Measurements from ENCODE around the gene CC2D2B. TPM values are rescaled to one million over a fixed set of nuclear protein-coding genes. Genes with fewer than 3 reads are reported as not detected.
"Not testable (repeated sequence)": the region's sequence is repeated elsewhere in the genome, so short reads cannot be mapped to it uniquely, and the experiment has no call there.

CC2D2B gene
- total RNA-seq, 1 experiment from 2014 or later: not detected

- TF ChIP-seq, protein P1, sequence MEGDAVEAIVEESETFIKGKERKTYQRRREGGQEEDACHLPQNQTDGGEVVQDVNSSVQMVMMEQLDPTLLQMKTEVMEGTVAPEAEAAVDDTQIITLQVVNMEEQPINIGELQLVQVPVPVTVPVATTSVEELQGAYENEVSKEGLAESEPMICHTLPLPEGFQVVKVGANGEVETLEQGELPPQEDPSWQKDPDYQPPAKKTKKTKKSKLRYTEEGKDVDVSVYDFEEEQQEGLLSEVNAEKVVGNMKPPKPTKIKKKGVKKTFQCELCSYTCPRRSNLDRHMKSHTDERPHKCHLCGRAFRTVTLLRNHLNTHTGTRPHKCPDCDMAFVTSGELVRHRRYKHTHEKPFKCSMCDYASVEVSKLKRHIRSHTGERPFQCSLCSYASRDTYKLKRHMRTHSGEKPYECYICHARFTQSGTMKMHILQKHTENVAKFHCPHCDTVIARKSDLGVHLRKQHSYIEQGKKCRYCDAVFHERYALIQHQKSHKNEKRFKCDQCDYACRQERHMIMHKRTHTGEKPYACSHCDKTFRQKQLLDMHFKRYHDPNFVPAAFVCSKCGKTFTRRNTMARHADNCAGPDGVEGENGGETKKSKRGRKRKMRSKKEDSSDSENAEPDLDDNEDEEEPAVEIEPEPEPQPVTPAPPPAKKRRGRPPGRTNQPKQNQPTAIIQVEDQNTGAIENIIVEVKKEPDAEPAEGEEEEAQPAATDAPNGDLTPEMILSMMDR (IDR thresholded peaks at IDR 0.05; ENCODE audit: unreplicated experiment): no peak
- POLR2A ChIA-PET: interaction anchor here (0.6 to 1.3 kb wide), 4 partner anchors 10 to 82 kb away, joined by 3 to 5 read pairs (median 4); partner anchors contain the start of gene ZNF518A
- peaks cover 30% of the 10 kb centered on the region for H3K4me1 Mint-ChIP-seq (ENCODE audit: insufficient read depth, unreplicated experiment)
- no peak for DNase-seq (ENCODE audit: unreplicated experiment)
- CTCF ChIA-PET: interaction anchor here (0.5 to 2.1 kb wide), 23 partner anchors 11 to 821 kb away, joined by 3 to 29 read pairs (median 4); partner anchors contain the start of gene TCTN3
- no peak overlapping the region for H3K4me3 Mint-ChIP-seq (ENCODE audit: unreplicated experiment)
- no TSS peak for BruUV-seq (replicated peaks)
- H3K36me3 Mint-ChIP-seq (ENCODE audit: insufficient read depth, unreplicated experiment): peaks cover 20% of the 10 kb centered on the region
- H3K27ac Mint-ChIP-seq (ENCODE audit: low read depth, unreplicated experiment): peak overlapping the region; percentile 94
- no peaks in the 10 kb centered on the region for H3K9me3 Mint-ChIP-seq (ENCODE audit: unreplicated experiment)
- intact Hi-C loops (cut with micrococcal nuclease): loop anchor here (1.0 kb wide), 1 partner anchor 246 kb away; no protein-coding TSS in a partner anchor
- H3K27me3 Mint-ChIP-seq (ENCODE audit: insufficient read depth, unreplicated experiment): no peaks in the 10 kb centered on the region
These were observed 139.4 kb downstream of the CC2D2B start for GRCh38 chr10:96047004-96047649.

GRCh38 chr10:96047925-96048324, 140.2 kb downstream of the CC2D2B start:
- not testable (repeated sequence) for H3K27ac Mint-ChIP-seq (ENCODE audit: low read depth, unreplicated experiment); H3K9me3 Mint-ChIP-seq (ENCODE audit: unreplicated experiment); H3K27me3 Mint-ChIP-seq (ENCODE audit: insufficient read depth, unreplicated experiment); H3K4me3 Mint-ChIP-seq (ENCODE audit: unreplicated experiment); DNase-seq (ENCODE audit: unreplicated experiment); BruUV-seq (replicated peaks)
- ChIA-PET CTCF (interaction anchor here (0.7 to 2.1 kb wide), 8 partner anchors 10 to 354 kb away, joined by 3 to 29 read pairs (median 5); partner anchors contain the start of gene TCTN3), POLR2A (interaction anchor here (0.7 kb wide), 1 partner anchor 77 kb away, joined by 3 read pairs; no protein-coding TSS in a partner anchor)
- intact Hi-C loops (cut with micrococcal nuclease): loop anchor here (1.0 kb wide), 1 partner anchor 245 kb away; no protein-coding TSS in a partner anchor
- Mint-ChIP-seq H3K4me1 (ENCODE audit: insufficient read depth, unreplicated experiment) (peaks cover 30% of the 10 kb centered on the region), H3K36me3 (ENCODE audit: insufficient read depth, unreplicated experiment) (peaks cover 23% of the 10 kb centered on the region)

DNA sequence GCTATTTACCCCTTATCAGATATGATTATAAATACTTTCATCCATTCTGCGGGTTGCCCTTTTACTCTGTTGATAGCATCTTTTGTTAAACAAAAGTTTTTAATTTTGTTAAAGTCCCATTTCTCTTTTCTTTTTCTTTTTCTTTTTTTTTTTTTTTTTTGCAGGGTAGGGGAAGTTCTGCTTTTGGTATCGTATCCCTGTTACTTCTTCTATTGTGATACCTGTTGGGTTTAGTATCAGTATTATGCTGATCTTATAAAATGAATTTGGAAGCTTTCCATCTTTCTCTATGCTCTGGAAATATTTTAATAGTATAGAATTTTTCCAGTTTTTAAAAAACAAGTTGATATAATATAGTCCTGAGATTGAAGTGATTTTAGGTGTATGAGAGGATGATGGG, 141.6 kb downstream of the CC2D2B start:
- Mint-ChIP-seq H3K27ac (ENCODE audit: low read depth, unreplicated experiment) (no peak overlapping the region), H3K27me3 (ENCODE audit: insufficient read depth, unreplicated experiment) (no peaks in the 10 kb centered on the region), H3K9me3 (ENCODE audit: unreplicated experiment) (no peaks in the 10 kb centered on the region), H3K36me3 (ENCODE audit: insufficient read depth, unreplicated experiment) (peaks cover 23% of the 10 kb centered on the region), H3K4me3 (ENCODE audit: unreplicated experiment) (no peak overlapping the region), H3K4me1 (ENCODE audit: insufficient read depth, unreplicated experiment) (peaks cover 30% of the 10 kb centered on the region)
- no peak for DNase-seq (ENCODE audit: unreplicated experiment)
- BruUV-seq (replicated peaks): no TSS peak
- TF ChIP-seq, protein P1 (IDR thresholded peaks at IDR 0.05; ENCODE audit: unreplicated experiment): no peak
- POLR2A ChIA-PET: interaction anchor here (0.5 kb wide), 1 partner anchor 1696 kb away, joined by 5 read pairs; no protein-coding TSS in a partner anchor
- intact Hi-C loops (cut with micrococcal nuclease): no loop called here
- CTCF ChIA-PET: interaction anchor here (0.6 to 1.5 kb wide), 5 partner anchors 32 to 430 kb away, joined by 3 to 4 read pairs (median 4); no protein-coding TSS in a partner anchor

GRCh38 chr10:96053985-96054384, 146.2 kb downstream of the CC2D2B start:
- Mint-ChIP-seq H3K4me3 (ENCODE audit: unreplicated experiment) (no peak overlapping the region), H3K27me3 (ENCODE audit: insufficient read depth, unreplicated experiment) (no peaks in the 10 kb centered on the region), H3K9me3 (ENCODE audit: unreplicated experiment) (no peaks in the 10 kb centered on the region), H3K36me3 (ENCODE audit: insufficient read depth, unreplicated experiment) (peaks cover 47% of the 10 kb centered on the region), H3K4me1 (ENCODE audit: insufficient read depth, unreplicated experiment) (no peaks in the 10 kb centered on the region), H3K27ac (ENCODE audit: low read depth, unreplicated experiment) (no peak overlapping the region)
- TF ChIP-seq, protein P1 (IDR thresholded peaks at IDR 0.05; ENCODE audit: unreplicated experiment): no peak
- ChIA-PET POLR2A (no interaction called here), CTCF (interaction anchor here (1.6 kb wide), 1 partner anchor 37 kb away, joined by 5 read pairs; no protein-coding TSS in a partner anchor)
- no peak for DNase-seq (ENCODE audit: unreplicated experiment)
- intact Hi-C loops (cut with micrococcal nuclease): no loop called here
- BruUV-seq (replicated peaks): no TSS peak
